ENCODE results near the gene SLC23A2.

SLC23A2 gene

GRCh38 chr20:4997222-4997621, 4.1 kb downstream of the SLC23A2 start:
- Histone ChIP-seq H2AFZ (ENCODE audit: low read length) (no peak overlapping the region), H2BK15ac (ENCODE audit: low read length) (no peak overlapping the region), H3K4me1 (ENCODE audit: control insufficient read depth in 2 of 2, insufficient read depth in 1 of 2, low read depth in 1 of 2, low read length in 2 of 2) (peaks cover 7 to 10% of the 10 kb centered on the region in 2 donors), H3K23ac (ENCODE audit: low read depth, low read length, poor library complexity) (no peak overlapping the region), H2BK5ac (ENCODE audit: low read length) (no peak overlapping the region), H3K27me3 (ENCODE audit: control insufficient read depth in 3 of 3, insufficient read depth in 3 of 3, low read depth in 1 of 3, low read length in 3 of 3) (peaks cover 0 to 16% (median 0%) of the 10 kb centered on the region in 3 experiments), H2BK12ac (ENCODE audit: low read length) (no peak overlapping the region), H3K9ac (ENCODE audit: low read depth, low read length, poor library complexity) (no peak overlapping the region), H2BK120ac (ENCODE audit: low read depth, low read length) (no peak overlapping the region), H3K9me3 (replicated peaks in 1 of 2; ENCODE audit: control insufficient read depth in 2 of 2, insufficient read depth in 1 of 2, low read depth in 1 of 2, low read length in 2 of 2) (no peaks in the 10 kb centered on the region), H3K4me3 (ENCODE audit: low read length in 2 of 2) (no peak overlapping the region), H2AK5ac (ENCODE audit: low read depth, low read length) (no peak overlapping the region), H4K8ac (ENCODE audit: low read depth, low read length) (no peak overlapping the region), H3K36me3 (replicated peaks in 1 of 2; ENCODE audit: control insufficient read depth in 2 of 2, insufficient read depth in 2 of 2, low read length in 2 of 2) (no peaks in the 10 kb centered on the region), H4K91ac (ENCODE audit: low read depth, low read length, poor library complexity) (no peak overlapping the region), H3K27ac (replicated peaks; ENCODE audit: low read length) (no peak overlapping the region), H3K18ac (ENCODE audit: low read length) (no peak overlapping the region), H3K14ac (ENCODE audit: low read length) (no peak overlapping the region), H3K4ac (ENCODE audit: low read length) (no peak overlapping the region), H3K79me1 (ENCODE audit: low read depth, low read length) (peaks cover 1% of the 10 kb centered on the region), H3K4me2 (ENCODE audit: insufficient read depth, low read length, poor library complexity, severe bottlenecking) (no peak overlapping the region)
- no peak for DNase-seq (ENCODE audit: low spot score)
- no CpG with 5 or more reads among the region's 2 CpGs for WGBS, 2 donors (ENCODE audit: extremely low coverage in 2 of 2, insufficient read length in 2 of 2, insufficient replicate concordance in 1 of 2)

DNA sequence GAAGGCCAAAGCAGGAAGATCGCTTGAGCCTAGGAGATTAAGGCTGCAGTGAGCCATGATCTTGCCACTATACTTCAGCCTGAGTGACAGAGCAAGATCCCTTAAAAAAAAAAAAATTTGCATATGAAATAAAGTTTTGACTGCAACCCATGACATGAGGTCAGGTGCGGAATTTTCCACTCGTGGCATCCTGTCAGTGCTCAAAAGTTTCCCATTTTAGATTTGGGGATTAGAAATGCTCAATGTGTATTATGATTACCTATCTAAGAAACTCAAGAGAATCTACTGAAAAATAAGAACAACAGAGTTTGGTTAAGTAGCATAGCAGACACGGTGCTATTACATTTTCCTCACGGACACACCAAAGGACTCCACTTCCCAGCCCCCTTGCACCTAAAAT, 11.7 kb downstream of the SLC23A2 start:
- H2BK15ac ChIP-seq (ENCODE audit: low read length) = no peak overlapping the region
- no peak overlapping the region for H2AFZ ChIP-seq (ENCODE audit: low read length)
- no peak overlapping the region for H3K9ac ChIP-seq (ENCODE audit: low read depth, low read length, poor library complexity)
- H2BK120ac ChIP-seq (ENCODE audit: low read depth, low read length) = no peak overlapping the region
- H3K14ac ChIP-seq (ENCODE audit: low read length) = no peak overlapping the region
- no peak overlapping the region for H3K4ac ChIP-seq (ENCODE audit: low read length)
- H3K27me3 ChIP-seq (ENCODE audit: control insufficient read depth in 3 of 3, insufficient read depth in 3 of 3, low read depth in 1 of 3, low read length in 3 of 3) = no peaks in the 10 kb centered on the region
- H3K9me3 ChIP-seq (replicated peaks in 1 of 2; ENCODE audit: control insufficient read depth in 2 of 2, insufficient read depth in 1 of 2, low read depth in 1 of 2, low read length in 2 of 2) = no peaks in the 10 kb centered on the region
- DNase-seq (ENCODE audit: low spot score) = no peak
- no CpG with 5 or more reads among the region's 5 CpGs for WGBS, 2 donors (ENCODE audit: extremely low coverage in 2 of 2, insufficient read length in 2 of 2, insufficient replicate concordance in 1 of 2)
- H2AK5ac ChIP-seq (ENCODE audit: low read depth, low read length) = no peak overlapping the region
- H3K36me3 ChIP-seq (replicated peaks in 1 of 2; ENCODE audit: control insufficient read depth in 2 of 2, insufficient read depth in 2 of 2, low read length in 2 of 2) = no peaks in the 10 kb centered on the region
- H3K4me3 ChIP-seq (ENCODE audit: low read length in 2 of 2) = no peak overlapping the region
- no peak overlapping the region for H2BK5ac ChIP-seq (ENCODE audit: low read length)
- no peaks in the 10 kb centered on the region for H3K79me1 ChIP-seq (ENCODE audit: low read depth, low read length)
- no peak overlapping the region for H3K23ac ChIP-seq (ENCODE audit: low read depth, low read length, poor library complexity)
- H3K4me2 ChIP-seq (ENCODE audit: insufficient read depth, low read length, poor library complexity, severe bottlenecking) = no peak overlapping the region
- no peak overlapping the region for H3K27ac ChIP-seq (replicated peaks; ENCODE audit: low read length)
- H2BK12ac ChIP-seq (ENCODE audit: low read length) = no peak overlapping the region
- H4K8ac ChIP-seq (ENCODE audit: low read depth, low read length) = no peak overlapping the region
- no peak overlapping the region for H4K91ac ChIP-seq (ENCODE audit: low read depth, low read length, poor library complexity)
- H3K4me1 ChIP-seq (ENCODE audit: control insufficient read depth in 2 of 2, insufficient read depth in 1 of 2, low read depth in 1 of 2, low read length in 2 of 2) = peaks cover 0 to 8% of the 10 kb centered on the region in 2 donors
- no peak overlapping the region for H3K18ac ChIP-seq (ENCODE audit: low read length)

DNA sequence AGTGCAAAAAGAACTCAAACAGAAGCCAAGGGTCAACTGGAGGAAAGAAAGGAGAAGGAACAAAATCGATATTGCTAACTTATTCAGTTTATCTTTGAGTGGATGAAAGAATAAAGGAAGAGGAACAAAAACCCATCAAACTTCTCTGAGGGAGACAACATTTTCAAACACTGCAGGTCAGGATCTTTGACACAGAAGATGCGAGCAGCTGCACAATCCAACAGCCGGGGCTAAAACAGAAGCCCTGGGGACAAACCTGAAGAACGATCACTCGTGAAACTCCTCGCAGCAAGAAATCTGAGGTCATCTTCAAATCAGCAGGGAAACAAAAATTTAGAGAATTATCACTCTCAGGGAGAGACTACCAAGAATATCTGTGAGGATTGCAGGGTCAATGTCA, 14.2 kb downstream of the SLC23A2 start:
- no peaks in the 10 kb centered on the region for H3K27me3 ChIP-seq (ENCODE audit: control insufficient read depth in 3 of 3, insufficient read depth in 3 of 3, low read depth in 1 of 3, low read length in 3 of 3)
- H3K9me3 ChIP-seq (replicated peaks in 1 of 2; ENCODE audit: control insufficient read depth in 2 of 2, insufficient read depth in 1 of 2, low read depth in 1 of 2, low read length in 2 of 2) = no peaks in the 10 kb centered on the region
- no peak overlapping the region for H2BK5ac ChIP-seq (ENCODE audit: low read length)
- H3K18ac ChIP-seq (ENCODE audit: low read length) = no peak overlapping the region
- H3K4me1 ChIP-seq (ENCODE audit: control insufficient read depth in 2 of 2, insufficient read depth in 1 of 2, low read depth in 1 of 2, low read length in 2 of 2) = peaks cover 0 to 8% of the 10 kb centered on the region in 2 donors
- no peak for DNase-seq (ENCODE audit: low spot score)
- H2AK5ac ChIP-seq (ENCODE audit: low read depth, low read length) = no peak overlapping the region
- H4K91ac ChIP-seq (ENCODE audit: low read depth, low read length, poor library complexity) = no peak overlapping the region
- no peak overlapping the region for H3K4ac ChIP-seq (ENCODE audit: low read length)
- no peak overlapping the region for H2AFZ ChIP-seq (ENCODE audit: low read length)
- H3K23ac ChIP-seq (ENCODE audit: low read depth, low read length, poor library complexity) = no peak overlapping the region
- no peaks in the 10 kb centered on the region for H3K36me3 ChIP-seq (replicated peaks in 1 of 2; ENCODE audit: control insufficient read depth in 2 of 2, insufficient read depth in 2 of 2, low read length in 2 of 2)
- no CpG with 5 or more reads among the region's 6 CpGs for WGBS, 2 donors (ENCODE audit: extremely low coverage in 2 of 2, insufficient read length in 2 of 2, insufficient replicate concordance in 1 of 2)
- H4K8ac ChIP-seq (ENCODE audit: low read depth, low read length) = no peak overlapping the region
- H3K14ac ChIP-seq (ENCODE audit: low read length) = no peak overlapping the region
- H2BK120ac ChIP-seq (ENCODE audit: low read depth, low read length) = no peak overlapping the region
- H3K4me3 ChIP-seq (ENCODE audit: low read length in 2 of 2) = no peak overlapping the region
- H2BK12ac ChIP-seq (ENCODE audit: low read length) = no peak overlapping the region
- no peak overlapping the region for H3K9ac ChIP-seq (ENCODE audit: low read depth, low read length, poor library complexity)
- no peak overlapping the region for H3K4me2 ChIP-seq (ENCODE audit: insufficient read depth, low read length, poor library complexity, severe bottlenecking)
- H3K27ac ChIP-seq (replicated peaks; ENCODE audit: low read length) = no peak overlapping the region
- H2BK15ac ChIP-seq (ENCODE audit: low read length) = no peak overlapping the region
- H3K79me1 ChIP-seq (ENCODE audit: low read depth, low read length) = no peaks in the 10 kb centered on the region

- H2AFZ ChIP-seq (ENCODE audit: low read length) = no peak overlapping the region
- H2AK5ac ChIP-seq (ENCODE audit: low read depth, low read length) = no peak overlapping the region
- DNase-seq (ENCODE audit: low spot score) = no peak
- no peak overlapping the region for H3K18ac ChIP-seq (ENCODE audit: low read length)
- no peak overlapping the region for H4K91ac ChIP-seq (ENCODE audit: low read depth, low read length, poor library complexity)
- H3K4me1 ChIP-seq (ENCODE audit: control insufficient read depth in 2 of 2, insufficient read depth in 1 of 2, low read depth in 1 of 2, low read length in 2 of 2) = peaks cover 0 to 8% of the 10 kb centered on the region in 2 donors
- no peak overlapping the region for H3K23ac ChIP-seq (ENCODE audit: low read depth, low read length, poor library complexity)
- H4K8ac ChIP-seq (ENCODE audit: low read depth, low read length) = no peak overlapping the region
- H3K4me3 ChIP-seq (ENCODE audit: low read length in 2 of 2) = no peak overlapping the region
- no peak overlapping the region for H3K14ac ChIP-seq (ENCODE audit: low read length)
- no peak overlapping the region for H2BK120ac ChIP-seq (ENCODE audit: low read depth, low read length)
- no peak overlapping the region for H2BK5ac ChIP-seq (ENCODE audit: low read length)
- H3K27ac ChIP-seq (replicated peaks; ENCODE audit: low read length) = no peak overlapping the region
- H3K36me3 ChIP-seq (replicated peaks in 1 of 2; ENCODE audit: control insufficient read depth in 2 of 2, insufficient read depth in 2 of 2, low read length in 2 of 2) = no peaks in the 10 kb centered on the region
- no peak overlapping the region for H2BK15ac ChIP-seq (ENCODE audit: low read length)
- no CpG with 5 or more reads among the region's 3 CpGs for WGBS, 2 donors (ENCODE audit: extremely low coverage in 2 of 2, insufficient read length in 2 of 2, insufficient replicate concordance in 1 of 2)
- no peaks in the 10 kb centered on the region for H3K27me3 ChIP-seq (ENCODE audit: control insufficient read depth in 3 of 3, insufficient read depth in 3 of 3, low read depth in 1 of 3, low read length in 3 of 3)
- no peaks in the 10 kb centered on the region for H3K79me1 ChIP-seq (ENCODE audit: low read depth, low read length)
- no peak overlapping the region for H3K4me2 ChIP-seq (ENCODE audit: insufficient read depth, low read length, poor library complexity, severe bottlenecking)
- H3K9ac ChIP-seq (ENCODE audit: low read depth, low read length, poor library complexity) = no peak overlapping the region
- H3K4ac ChIP-seq (ENCODE audit: low read length) = no peak overlapping the region
- no peaks in the 10 kb centered on the region for H3K9me3 ChIP-seq (replicated peaks in 1 of 2; ENCODE audit: control insufficient read depth in 2 of 2, insufficient read depth in 1 of 2, low read depth in 1 of 2, low read length in 2 of 2)
- H2BK12ac ChIP-seq (ENCODE audit: low read length) = no peak overlapping the region
Measured at GRCh38 chr20:4985658-4986057, 15.7 kb downstream of the SLC23A2 start.

All from neuronal stem cell (in vitro differentiated cells).